RKO (cell line): ENCODE results near the gene PRODH2.
A peak's percentile ranks its signal among the peaks of the same experiment; 100 is the strongest.
"Not testable (repeated sequence)": the region's sequence is repeated elsewhere in the genome, so short reads cannot be mapped to it uniquely, and the experiment has no call there.

Source experiments
- DNase-seq: peaks from one replicate; pipeline ENCODE4 v3.0.0-alpha.2; 2016; ENCODE audit warnings: low spot score

Gene PRODH2

GRCh38 chr19:35843676-35844481 is 31.2 kb upstream of the PRODH2 start:
- no peak for DNase-seq

- no peak for DNase-seq
These were observed 30.1 kb upstream of the PRODH2 start for GRCh38 chr19:35842666-35843272.

- no peak for DNase-seq
These were observed 29.4 kb upstream of the PRODH2 start for GRCh38 chr19:35841961-35842595.

- DNase-seq = not testable (repeated sequence)
These were observed 23.5 kb upstream of the PRODH2 start for GRCh38 chr19:35836096-35836495.

DNA sequence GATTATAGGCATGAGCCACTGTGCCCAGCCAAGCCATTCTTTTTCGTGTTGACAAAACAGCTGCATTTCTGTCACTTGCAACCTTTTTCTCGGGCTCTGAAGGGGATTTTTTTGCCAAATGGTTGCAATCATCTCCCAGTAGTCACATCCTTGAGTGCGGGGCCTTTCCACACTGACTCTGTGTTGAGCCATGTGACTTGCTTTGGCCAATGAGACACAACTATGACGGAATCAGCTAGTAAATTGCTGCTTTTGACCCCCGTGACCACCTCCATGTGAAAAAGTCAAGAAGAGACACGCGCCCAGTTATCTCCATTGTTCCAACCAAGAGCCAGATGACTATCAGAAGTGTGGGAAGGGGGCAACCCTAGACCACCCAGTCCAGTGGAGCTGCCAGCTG is 21.3 kb upstream of the PRODH2 start:
- DNase-seq = no peak

GRCh38 chr19:35832054-35832453 is 19.4 kb upstream of the PRODH2 start:
- DNase-seq = no peak

DNA sequence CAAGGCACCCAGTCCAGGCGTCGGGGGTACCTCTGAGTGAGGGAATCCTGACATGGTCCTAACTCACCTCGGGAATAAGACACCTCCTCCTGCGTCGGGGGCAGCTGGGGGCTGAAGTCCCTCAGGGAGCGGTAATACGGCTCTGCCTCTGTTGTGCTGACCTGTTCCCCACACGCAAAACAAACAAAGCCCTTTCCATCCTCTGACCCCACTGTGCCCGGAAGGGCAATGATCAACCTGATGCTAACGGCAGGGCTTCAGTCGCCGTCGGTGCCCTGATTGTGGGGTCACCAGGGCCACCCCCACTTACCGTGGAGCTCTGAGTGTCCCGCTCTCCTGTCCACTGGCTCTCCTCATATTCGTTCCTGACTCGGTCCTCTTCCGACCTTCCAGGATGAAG is 18.3 kb upstream of the PRODH2 start:
- DNase-seq = no peak

- DNase-seq = peak; percentile 59
These were observed 16.2 kb upstream of the PRODH2 start for GRCh38 chr19:35828692-35829301.

DNA sequence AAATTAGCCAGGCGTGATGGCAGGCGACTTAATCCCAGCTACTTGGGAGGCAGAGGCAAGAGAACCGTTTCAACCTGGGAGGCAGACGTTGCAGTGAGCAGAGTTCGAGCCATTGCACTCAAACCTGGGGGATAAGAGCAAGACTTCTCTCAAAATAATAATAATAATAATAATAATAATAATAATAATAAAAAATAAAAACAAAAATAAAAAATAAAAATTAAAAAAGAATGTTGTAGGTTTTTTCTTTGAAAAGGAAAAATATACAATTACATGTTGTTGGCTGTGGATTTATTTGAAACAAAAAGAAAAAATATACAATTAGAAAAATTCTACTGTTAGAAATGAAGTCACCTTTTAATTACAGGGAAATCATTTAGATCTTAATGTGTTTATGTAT is 11.5 kb upstream of the PRODH2 start:
- DNase-seq = no peak

DNA sequence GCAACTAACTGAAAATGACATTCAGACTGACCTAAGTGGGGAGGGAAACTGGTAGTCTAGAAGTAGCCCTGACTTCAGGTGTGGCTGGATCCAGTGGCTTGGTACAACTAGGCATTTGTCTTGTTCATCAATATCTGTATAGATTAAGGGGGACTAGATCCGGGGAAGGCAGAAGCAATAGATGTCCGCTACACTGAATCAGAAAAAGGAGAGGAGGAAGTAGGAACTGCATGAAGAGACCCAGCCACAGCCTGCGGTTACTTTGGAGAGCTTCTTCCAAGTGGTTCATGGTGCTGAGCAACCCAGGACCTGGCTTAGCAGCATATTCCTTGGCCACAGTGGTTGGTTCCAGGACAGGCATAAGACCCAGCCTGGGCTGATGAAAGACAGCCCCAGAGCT is 9.9 kb upstream of the PRODH2 start:
- DNase-seq = no peak

GRCh38 chr19:35818445-35818844 is 5.8 kb upstream of the PRODH2 start:
- DNase-seq = no peak

DNA sequence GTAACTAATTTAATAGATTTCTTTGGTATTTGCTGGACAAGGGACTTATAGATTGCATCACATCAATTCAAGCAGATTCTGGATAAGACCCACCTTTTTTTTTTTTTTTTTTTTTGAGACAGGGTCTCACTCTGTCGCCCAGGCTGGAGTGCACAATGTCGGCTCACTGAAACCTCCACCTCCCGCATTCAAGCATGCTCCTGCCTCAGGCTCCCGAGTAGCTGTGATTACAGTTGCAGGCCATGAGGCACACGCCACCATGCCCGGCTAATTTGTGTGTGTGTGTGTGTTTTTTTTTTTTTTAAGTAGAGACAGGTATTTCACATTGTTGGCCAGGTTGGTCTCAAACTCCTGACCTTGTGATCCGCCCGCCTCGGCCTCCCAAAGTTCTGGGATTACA is 4.2 kb upstream of the PRODH2 start:
- no peak for DNase-seq

GRCh38 chr19:35816262-35816661 is 3.6 kb upstream of the PRODH2 start:
- DNase-seq = no peak

DNA sequence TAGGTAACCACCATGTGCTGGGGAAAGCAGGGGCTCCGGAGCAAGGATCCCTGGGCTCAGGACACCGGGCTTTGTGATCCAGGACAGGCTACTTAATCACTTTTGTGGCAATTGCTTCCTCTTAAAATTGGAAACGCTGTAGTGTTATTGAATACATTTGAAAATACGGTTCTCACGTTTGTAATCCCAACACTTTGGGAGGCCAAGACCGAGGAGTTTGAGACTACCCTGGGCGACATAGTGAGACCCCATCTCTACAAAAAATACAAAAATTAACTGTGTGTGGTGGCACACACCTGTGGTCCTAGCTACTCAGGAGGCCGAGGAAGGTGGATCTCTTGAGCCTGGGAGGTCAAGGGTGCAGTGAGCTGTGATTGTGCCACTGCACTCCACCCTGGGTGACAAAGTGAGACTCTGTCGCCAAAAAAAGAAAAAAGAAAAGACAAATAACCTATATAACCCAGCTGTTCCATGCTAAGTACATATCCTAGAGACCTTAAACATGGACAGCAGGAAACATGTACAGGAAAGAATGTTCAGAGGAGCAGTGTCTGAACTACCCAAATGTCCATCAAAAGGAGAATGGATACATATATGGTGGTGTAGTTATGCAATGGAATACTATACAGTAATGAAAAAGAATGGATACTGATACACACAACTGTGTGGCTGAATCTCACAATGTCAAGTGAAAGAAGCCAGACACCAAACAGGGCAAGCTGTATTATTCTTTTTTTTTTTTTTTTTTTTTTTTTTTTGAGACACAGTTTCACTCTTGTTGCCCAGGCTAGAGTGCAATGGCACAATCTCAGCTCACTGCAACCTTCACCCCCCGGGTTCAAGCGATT is 622 bp upstream of the PRODH2 start:
- DNase-seq = no peak

DNA sequence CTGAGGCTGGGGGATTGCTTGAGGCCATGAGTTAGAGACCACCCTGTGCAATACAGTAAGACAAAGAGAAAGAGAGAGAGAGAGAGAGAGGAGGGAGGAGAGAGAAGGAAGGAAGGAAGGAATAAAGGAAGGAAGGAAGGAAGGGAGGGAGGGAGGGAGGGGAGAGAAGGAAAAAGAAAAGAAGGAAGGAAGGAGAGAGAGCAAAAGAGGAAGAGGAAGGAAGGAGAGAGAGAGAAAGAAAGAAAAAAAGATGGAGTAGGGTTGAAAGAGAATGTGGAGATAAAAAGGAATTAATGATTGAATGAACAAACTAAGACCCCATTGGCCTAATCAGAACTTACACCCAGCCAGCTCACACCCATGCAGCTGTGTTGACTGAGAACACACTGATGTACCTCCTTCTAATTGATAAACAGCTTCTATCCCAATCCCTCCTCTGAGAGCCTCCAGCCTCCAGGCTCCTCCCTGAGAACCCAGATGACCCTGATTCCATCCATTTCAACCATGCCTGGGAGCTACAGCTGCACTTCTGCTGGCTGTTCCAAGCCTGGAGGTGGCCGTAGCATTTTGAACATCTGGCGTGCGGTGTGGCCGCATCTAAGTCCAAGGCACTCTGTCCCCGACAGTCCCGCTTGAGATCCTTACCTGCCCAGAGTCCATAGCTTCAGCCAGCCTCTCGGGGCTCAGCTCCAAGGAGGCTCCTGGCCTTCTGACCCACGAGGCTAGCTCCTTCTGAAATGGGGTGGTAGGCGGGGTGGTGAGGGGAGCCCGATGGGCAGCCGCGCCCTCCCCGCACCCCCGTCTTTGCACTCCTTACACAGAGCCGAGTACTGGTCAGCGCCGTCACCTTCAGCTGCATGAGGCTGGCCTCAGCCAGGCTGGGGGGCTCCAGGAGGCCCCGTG is 1.1 kb downstream of the PRODH2 start:
- no peak for DNase-seq

- DNase-seq = no peak
These were observed 5.0 kb downstream of the PRODH2 start for GRCh38 chr19:35807633-35808032.

- no peak for DNase-seq
These were observed 6.0 kb downstream of the PRODH2 start for GRCh38 chr19:35806597-35806996.

DNA sequence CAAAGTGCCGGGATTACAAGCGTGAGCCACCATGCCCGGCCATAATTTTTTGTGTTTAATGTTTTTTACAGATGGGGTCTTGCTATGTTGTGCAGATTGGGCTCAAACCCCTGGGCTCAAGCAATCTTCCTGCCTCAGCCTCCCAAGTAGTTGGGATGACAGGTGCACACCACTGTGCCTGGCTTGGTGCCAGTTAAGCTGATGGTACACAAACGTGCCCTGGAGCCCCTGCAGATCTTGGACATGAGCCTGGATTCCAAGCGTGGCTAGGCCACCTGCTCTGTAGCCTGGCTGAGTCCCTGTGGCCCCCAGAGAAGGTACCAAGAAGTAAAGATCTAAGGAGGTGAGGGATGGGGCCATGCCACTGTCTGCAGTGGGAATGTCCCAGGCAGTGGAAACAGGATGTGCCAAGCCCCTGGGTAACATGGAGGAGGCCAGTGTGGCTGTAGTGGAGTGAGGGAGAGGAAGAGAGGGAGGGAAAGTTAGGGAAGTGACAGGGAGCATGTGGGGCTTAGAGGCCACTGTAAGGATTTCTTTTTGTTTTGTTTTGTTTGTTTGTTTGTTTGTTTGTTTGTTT is 7.0 kb downstream of the PRODH2 start:
- DNase-seq = no peak

DNA sequence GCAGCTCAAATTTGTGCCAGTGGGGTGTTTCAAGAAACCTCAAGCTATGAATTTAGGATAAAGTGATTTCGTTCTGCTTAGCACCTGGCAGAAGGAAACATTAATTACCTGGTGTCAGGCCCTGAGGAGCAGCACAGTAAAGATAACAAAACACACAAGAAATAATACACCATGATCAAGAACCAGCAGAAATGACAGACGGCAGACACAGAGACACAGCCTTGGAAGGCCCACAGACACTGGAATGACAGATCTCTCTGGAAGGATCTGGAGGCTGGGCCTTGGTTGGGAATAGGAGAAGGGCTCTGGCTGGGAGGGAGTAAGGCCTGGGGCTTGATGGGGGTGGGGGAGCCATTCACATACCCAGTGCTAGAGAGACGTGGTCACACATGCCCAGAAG is 10.8 kb downstream of the PRODH2 start:
- no peak for DNase-seq

DNA sequence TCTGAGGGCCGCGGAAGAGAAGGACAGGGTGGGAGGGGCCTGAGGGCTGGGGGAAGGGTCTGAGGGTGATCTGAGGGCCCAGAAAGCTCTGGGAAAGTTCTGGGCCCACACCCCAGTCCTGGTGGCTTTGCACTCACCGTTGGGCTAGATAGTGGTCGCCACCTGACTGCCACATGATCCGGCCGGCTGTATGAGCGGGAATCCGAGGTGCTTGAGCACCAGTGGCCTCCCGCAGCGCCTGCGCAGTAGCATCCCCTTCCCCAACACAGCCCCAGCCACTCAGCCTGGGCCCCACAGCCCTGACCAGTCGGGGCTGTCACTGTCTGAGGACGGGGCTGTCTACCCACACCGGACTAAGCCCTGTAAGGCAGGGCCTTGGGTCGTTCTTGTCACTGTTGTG is 15.0 kb downstream of the PRODH2 start:
- no peak for DNase-seq
